Keratinocyte (primary cell): Measurements from ENCODE around the gene CREB3L2. TPM values are rescaled to one million over a fixed set of nuclear protein-coding genes. Genes with fewer than 3 reads are reported as not detected.

ENCODE experiments used
- DNase-seq: peaks from one replicate; pipeline ENCODE4 v3.0.0-alpha.2; 2011; ENCODE audit warnings: low read depth, missing footprints, low spot score
- FAIRE-seq: peaks from 2 replicates; lab custom pipeline; 2011; peaks lifted over from hg19 to GRCh38; lab: Jason Lieb, UNC
- H2AFZ ChIP-seq: 2 replicates; pipeline ENCODE4 v1.6.0; 2012; ENCODE audit warnings: low read length, control low read depth, inconsistent platforms; ENCODE audit not compliant: control insufficient read depth
- H3K27ac ChIP-seq: 2 replicates; pipeline ENCODE4 v1.5.1; 2011; ENCODE audit warnings: low read length; ENCODE audit not compliant: control insufficient read depth, insufficient read depth
- H3K27me3 ChIP-seq: 3 replicates; pipeline ENCODE4 v1.6.0; 2011; ENCODE audit warnings: low read length; ENCODE audit not compliant: control insufficient read depth, insufficient read depth; ENCODE audit errors: extremely low read depth
- H3K36me3 ChIP-seq, 2 experiments: 2 replicates in 1 of 2; 3 replicates in 1 of 2; pipeline ENCODE4 v1.5.1; 2011; ENCODE audit warnings: low read length in 2 of 2, mild to moderate bottlenecking in 1 of 2; ENCODE audit not compliant: control insufficient read depth in 2 of 2, insufficient read depth in 2 of 2; ENCODE audit errors: extremely low read depth in 1 of 2
- H3K4me1 ChIP-seq: 3 replicates; pipeline ENCODE4 v1.5.1; 2011; ENCODE audit warnings: low read length; ENCODE audit not compliant: control insufficient read depth, insufficient read depth; ENCODE audit errors: extremely low read depth
- H3K4me2 ChIP-seq: 3 replicates; pipeline ENCODE4 v1.6.0; 2011; ENCODE audit warnings: low read depth, low read length; ENCODE audit not compliant: control insufficient read depth, insufficient read depth; ENCODE audit errors: extremely low read depth
- H3K4me3 ChIP-seq, 3 experiments: fragments of 200-600 bp in 1 of 3; sonication (generic) in 1 of 3; 2 replicates in 2 of 3; 3 replicates in 1 of 3; pipeline ENCODE4 v1.5.1; 2011 to 2016; ENCODE audit warnings: low read length in 3 of 3, mild to moderate bottlenecking in 3 of 3, control low read depth in 2 of 3, inconsistent platforms in 1 of 3, low read depth in 1 of 3, mixed read lengths in 1 of 3, mixed run types in 1 of 3, moderate library complexity in 1 of 3; ENCODE audit not compliant: control insufficient read depth in 2 of 3, insufficient read depth in 2 of 3; ENCODE audit errors: extremely low read depth in 1 of 3
- H3K79me2 ChIP-seq: 2 replicates; pipeline ENCODE4 v1.6.0; 2012; ENCODE audit warnings: low read length; ENCODE audit not compliant: control insufficient read depth, insufficient read depth
- H3K9ac ChIP-seq: 3 replicates; pipeline ENCODE4 v1.6.0; 2011; ENCODE audit warnings: low read length; ENCODE audit not compliant: control insufficient read depth, insufficient read depth; ENCODE audit errors: extremely low read depth
- H3K9me1 ChIP-seq: 3 replicates; pipeline ENCODE4 v1.6.0; 2011; ENCODE audit warnings: low read length; ENCODE audit not compliant: control insufficient read depth, insufficient read depth; ENCODE audit errors: extremely low read depth
- H3K9me3 ChIP-seq: 2 replicates; pipeline ENCODE4 v1.5.1; 2012; ENCODE audit warnings: low read depth, low read length; ENCODE audit not compliant: control insufficient read depth
- H4K20me1 ChIP-seq: 3 replicates; pipeline ENCODE4 v1.6.0; 2011; ENCODE audit warnings: low read length; ENCODE audit not compliant: control insufficient read depth, insufficient read depth; ENCODE audit errors: extremely low read depth
- EZH2 ChIP-seq: IDR thresholded peaks from one replicate; pipeline ENCODE4 v1.6.1; 2012; ENCODE audit warnings: inconsistent platforms, mild to moderate bottlenecking, low read length, moderate library complexity
- dilution Hi-C: fragments of 300-500 bp; cut with MboI; formaldehyde crosslinking; loops from one replicate; pipeline ENCODE4 v1.7.0; 2020; ENCODE audit warnings: low sequenced_read_pairs; ENCODE audit not compliant: extremely low pct_ligation_motif_present
- polyA plus RNA-seq, 5 experiments: library from polyadenylated mRNA; depleted of rRNA in 3 of 5; stranded (reverse) in 3 of 5; stranded (forward) in 1 of 5; unstranded in 1 of 5; fragments of >200 nt; gene quantifications; 1 replicate in 1 of 5; 2 replicates in 3 of 5; 3 replicates in 1 of 5; pipeline versions ENCODE4 v1.2.1 to v1.2.3, GENCODE V29; 2011 to 2012; ENCODE audit warnings: missing spikeins in 2 of 5, low read depth in 1 of 5, low replicate concordance in 1 of 5
- TF ChIP-seq, protein P1 (sequence below), 3 experiments: IDR thresholded peaks in 1 of 3; conservative IDR thresholded peaks in 1 of 3; optimal IDR thresholded peaks in 1 of 3; 2 replicates in 2 of 3; 3 replicates in 1 of 3; pipeline versions ENCODE3 to v1.5.1; 2011; ENCODE audit warnings: low read length in 3 of 3, mild to moderate bottlenecking in 3 of 3, moderate library complexity in 2 of 3, control low read depth in 1 of 3, inconsistent platforms in 1 of 3; ENCODE audit not compliant: insufficient read depth in 2 of 3; ENCODE audit errors: extremely low read depth in 1 of 3

The CREB3L2 gene
- polyA plus RNA-seq, 1 donor (not counting 4 experiments of a cell fraction or from before 2014, with no cell fraction given) = 12.8 TPM

DNA sequence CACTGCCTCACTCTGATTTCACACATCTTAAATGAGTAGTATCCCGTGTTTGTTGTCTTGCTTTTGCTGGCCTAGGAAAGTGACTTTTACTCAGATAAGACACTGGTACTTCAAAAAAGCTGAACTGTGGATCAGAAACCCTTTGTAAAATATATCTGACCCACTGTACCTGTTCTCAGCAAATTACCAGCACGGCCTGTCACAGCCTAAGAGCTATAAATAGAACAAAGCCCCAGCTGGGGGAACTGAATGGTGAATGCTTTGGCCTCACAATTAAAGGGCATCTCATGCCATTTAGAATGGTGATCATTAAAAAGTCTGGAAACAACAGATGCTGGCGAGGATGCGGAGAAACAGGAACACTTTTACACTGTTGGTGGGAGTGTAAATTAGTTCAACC is 76.1 kb downstream of the CREB3L2 start:
- Histone ChIP-seq H3K27ac (no peak overlapping the region), H3K4me3 (no peak overlapping the region), H3K36me3 (peaks cover 0 to 3% of the 10 kb centered on the region in 2 experiments), H4K20me1 (no peaks in the 10 kb centered on the region), H3K9ac (no peak overlapping the region), H3K9me3 (no peaks in the 10 kb centered on the region), H2AFZ (no peak overlapping the region), H3K9me1 (no peaks in the 10 kb centered on the region), H3K27me3 (no peaks in the 10 kb centered on the region), H3K4me2 (no peak overlapping the region), H3K4me1 (peaks cover 7% of the 10 kb centered on the region), H3K79me2 (peaks cover 11% of the 10 kb centered on the region)
- DNase-seq = no peak
- no peak for FAIRE-seq
- dilution Hi-C loops = no loop called here
- TF ChIP-seq, protein P1, sequence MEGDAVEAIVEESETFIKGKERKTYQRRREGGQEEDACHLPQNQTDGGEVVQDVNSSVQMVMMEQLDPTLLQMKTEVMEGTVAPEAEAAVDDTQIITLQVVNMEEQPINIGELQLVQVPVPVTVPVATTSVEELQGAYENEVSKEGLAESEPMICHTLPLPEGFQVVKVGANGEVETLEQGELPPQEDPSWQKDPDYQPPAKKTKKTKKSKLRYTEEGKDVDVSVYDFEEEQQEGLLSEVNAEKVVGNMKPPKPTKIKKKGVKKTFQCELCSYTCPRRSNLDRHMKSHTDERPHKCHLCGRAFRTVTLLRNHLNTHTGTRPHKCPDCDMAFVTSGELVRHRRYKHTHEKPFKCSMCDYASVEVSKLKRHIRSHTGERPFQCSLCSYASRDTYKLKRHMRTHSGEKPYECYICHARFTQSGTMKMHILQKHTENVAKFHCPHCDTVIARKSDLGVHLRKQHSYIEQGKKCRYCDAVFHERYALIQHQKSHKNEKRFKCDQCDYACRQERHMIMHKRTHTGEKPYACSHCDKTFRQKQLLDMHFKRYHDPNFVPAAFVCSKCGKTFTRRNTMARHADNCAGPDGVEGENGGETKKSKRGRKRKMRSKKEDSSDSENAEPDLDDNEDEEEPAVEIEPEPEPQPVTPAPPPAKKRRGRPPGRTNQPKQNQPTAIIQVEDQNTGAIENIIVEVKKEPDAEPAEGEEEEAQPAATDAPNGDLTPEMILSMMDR (optimal IDR thresholded peaks at IDR 0.05 in 1 of 3, IDR thresholded peaks at IDR 0.05 in 1 of 3, conservative IDR thresholded peaks at IDR 0.05 in 1 of 3; ENCODE audit: extremely low read depth in 1 of 3, insufficient read depth in 2 of 3, low read length in 3 of 3) = no peak
- no peak for TF ChIP-seq EZH2

DNA sequence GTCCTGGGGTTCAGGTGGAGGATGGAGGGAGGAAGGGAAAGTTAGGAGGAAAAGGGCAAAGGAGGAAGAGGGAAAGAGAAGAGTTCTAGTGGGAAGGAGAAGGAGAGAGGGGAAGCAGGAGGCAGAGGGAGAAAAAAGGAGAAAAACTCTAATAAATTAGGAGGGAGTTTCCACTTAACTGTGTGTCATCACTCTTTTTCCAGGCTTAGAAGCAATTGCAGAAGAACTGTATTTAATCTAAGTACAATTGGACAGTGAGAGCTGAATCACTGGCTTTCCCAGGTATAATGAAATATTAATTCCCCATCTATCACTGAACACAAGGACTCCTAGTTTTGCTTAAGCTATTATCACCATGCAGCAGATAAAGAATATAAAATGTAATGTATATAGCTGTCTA is 76.8 kb downstream of the CREB3L2 start:
- Histone ChIP-seq H3K27me3 (no peaks in the 10 kb centered on the region), H3K79me2 (peaks cover 13% of the 10 kb centered on the region), H3K4me1 (peaks cover under 1% of the 10 kb centered on the region), H3K4me3 (no peak overlapping the region), H3K4me2 (no peak overlapping the region), H3K36me3 (peaks cover 0 to 3% of the 10 kb centered on the region in 2 experiments), H4K20me1 (no peaks in the 10 kb centered on the region), H3K9me3 (no peaks in the 10 kb centered on the region), H3K27ac (no peak overlapping the region), H3K9me1 (no peaks in the 10 kb centered on the region), H3K9ac (no peak overlapping the region), H2AFZ (no peak overlapping the region)
- DNase-seq (no peak), FAIRE-seq (no peak)
- TF ChIP-seq EZH2 = no peak
- TF ChIP-seq, protein P1 (optimal IDR thresholded peaks at IDR 0.05 in 1 of 3, IDR thresholded peaks at IDR 0.05 in 1 of 3, conservative IDR thresholded peaks at IDR 0.05 in 1 of 3; ENCODE audit: extremely low read depth in 1 of 3, insufficient read depth in 2 of 3, low read length in 3 of 3) = no peak
- dilution Hi-C loops = no loop called here
